NT2/D1 (cell line): ENCODE data around the gene AKAP5.

Source experiments
- YY1 ChIP-seq: IDR thresholded peaks from 2 replicates; pipeline ENCODE4 v1.6.1; 2011; ENCODE audit not compliant: insufficient read length, insufficient read depth
- ZNF274 ChIP-seq: IDR thresholded peaks from 2 replicates; pipeline ENCODE4 v1.6.1; 2011; ENCODE audit warnings: mild to moderate bottlenecking, low read depth, low read length

DNA sequence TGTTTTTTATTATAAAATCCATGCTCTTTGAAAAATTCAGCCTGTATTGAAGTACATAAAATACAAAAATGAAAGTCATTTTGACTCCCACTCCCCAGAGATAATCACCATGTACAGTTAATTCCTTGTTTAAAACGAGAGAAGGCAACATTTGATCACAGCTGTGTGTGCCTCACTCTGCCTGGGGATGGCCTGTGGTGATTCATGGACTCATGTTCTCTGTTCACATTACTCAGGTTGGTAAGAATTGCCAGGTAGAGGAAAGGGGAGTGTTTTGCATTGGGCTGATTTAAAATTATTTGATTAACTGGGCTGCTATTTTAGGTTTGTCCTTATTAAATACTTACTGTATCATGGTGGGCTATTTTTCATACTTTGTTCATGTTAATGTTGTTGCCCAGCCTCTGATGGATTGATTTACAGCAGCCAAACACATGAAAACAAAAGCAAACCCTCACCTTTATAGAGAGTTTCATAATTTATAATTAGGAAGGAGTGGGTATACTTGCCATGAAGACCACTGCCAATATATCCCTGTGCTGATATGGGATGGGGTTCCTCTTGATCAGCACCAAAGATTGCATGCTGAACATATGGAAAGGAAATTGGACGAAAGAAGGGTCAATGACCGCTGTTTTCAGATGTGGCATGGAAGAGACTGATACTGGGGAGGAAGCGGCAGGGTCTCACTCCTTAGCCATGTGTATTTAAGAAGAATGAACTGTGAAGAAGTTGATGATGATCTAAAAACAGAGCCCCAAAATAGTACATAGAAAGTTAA lies 42.3 kb downstream of the AKAP5 start:
- TF ChIP-seq YY1 (no peak), ZNF274 (no peak)
